SK-N-SH (cell line): ENCODE data around the gene STK38. TPM values are rescaled to one million over a fixed set of nuclear protein-coding genes. Genes with fewer than 3 reads are reported as not detected.

Experiments
- CTCF ChIA-PET: fragments of 300-600, 350-600 bp; formaldehyde crosslinking; extraction: SDS; loops from one replicate; lab custom pipeline; 2021; lab: Yijun Ruan, JAX
- POLR2A ChIA-PET: fragments of 350-600 bp; sonication (Branson Sonifier 250); formaldehyde crosslinking; extraction: SDS; loops from one replicate; lab custom pipeline; 2020; ENCODE audit warnings: antibody characterized with exemption, inconsistent platforms; lab: Yijun Ruan, JAX
- DNase-seq: peaks from one replicate; pipeline ENCODE4 v3.0.0; 2012
- H2AFZ ChIP-seq: fragments of 200-600 bp; sonication (generic); 2 replicates; pipeline ENCODE4 v1.8.1; 2016; ENCODE audit warnings: antibody characterized with exemption, mild to moderate bottlenecking, low read depth
- H3F3A ChIP-seq: fragments of 200-600 bp; sonication (generic); replicated peaks from 2 replicates; pipeline ENCODE3; 2016; ENCODE audit warnings: antibody characterized with exemption, mild to moderate bottlenecking; ENCODE audit not compliant: insufficient read depth
- H3K27ac ChIP-seq, 2 experiments: fragments of 200-500 bp in 1 of 2; fragments of 200-600 bp in 1 of 2; sonication (Bioruptor generic) in 1 of 2; sonication (generic), shearing (Covaris generic) in 1 of 2; 2 replicates each; pipeline versions ENCODE4 v1.5.1 to v1.6.1; 2014 to 2016; ENCODE audit warnings: low read depth in 2 of 2, inconsistent platforms in 1 of 2, low read length in 1 of 2, mild to moderate bottlenecking in 1 of 2, mixed read lengths in 1 of 2
- H3K27me3 ChIP-seq: fragments of 200-600 bp; sonication (generic), shearing (Covaris generic); 2 replicates; pipeline ENCODE4 v1.6.1; 2016; ENCODE audit warnings: mixed run types; ENCODE audit not compliant: insufficient read depth
- H3K36me3 ChIP-seq, 2 experiments: fragments of 200-500 bp in 1 of 2; fragments of 200-600 bp in 1 of 2; sonication (Bioruptor generic) in 1 of 2; sonication (generic) in 1 of 2; replicated peaks in 1 of 2; 2 replicates each; pipeline versions ENCODE3 to v1.5.1; 2014 to 2016; ENCODE audit warnings: low read length in 1 of 2, mild to moderate bottlenecking in 1 of 2; ENCODE audit not compliant: insufficient read depth in 2 of 2, control insufficient read depth in 1 of 2
- H3K4me1 ChIP-seq, 2 experiments: fragments of 200-500 bp in 1 of 2; fragments of 200-600 bp in 1 of 2; sonication (Bioruptor generic) in 1 of 2; sonication (generic), shearing (Covaris generic) in 1 of 2; 2 replicates each; pipeline versions ENCODE4 v1.5.1 to v1.6.1; 2014 to 2016; ENCODE audit warnings: low read depth in 1 of 2, low read length in 1 of 2, mixed run types in 1 of 2; ENCODE audit not compliant: insufficient read depth in 2 of 2, control insufficient read depth in 1 of 2
- H3K4me2 ChIP-seq: fragments of 200-600 bp; sonication (generic), shearing (Covaris generic); 2 replicates; pipeline ENCODE4 v1.6.1; 2017; ENCODE audit warnings: mixed run types
- H3K4me3 ChIP-seq, 2 experiments: fragments of 200-500 bp in 1 of 2; fragments of 200-600 bp in 1 of 2; sonication (Bioruptor generic) in 1 of 2; sonication (generic), shearing (Covaris generic) in 1 of 2; 2 replicates each; pipeline versions ENCODE4 v1.5.1 to v1.8.1; 2014 to 2016; ENCODE audit warnings: low read depth in 2 of 2, inconsistent platforms in 1 of 2, low read length in 1 of 2, mild to moderate bottlenecking in 1 of 2, mixed read lengths in 1 of 2, moderate library complexity in 1 of 2
- H3K79me2 ChIP-seq: fragments of 200-600 bp; sonication (generic); 2 replicates; pipeline ENCODE4 v1.8.1; 2017; ENCODE audit warnings: mild to moderate bottlenecking; ENCODE audit not compliant: insufficient read depth
- H3K9ac ChIP-seq: fragments of 200-600 bp; sonication (generic); 2 replicates; pipeline ENCODE4 v1.6.1; 2017; ENCODE audit warnings: mixed run types
- H3K9me2 ChIP-seq: fragments of 200-600 bp; sonication (generic); 2 replicates; pipeline ENCODE4 v1.6.1; 2017; ENCODE audit warnings: mixed run types
- H3K9me3 ChIP-seq: fragments of 200-600 bp; sonication (generic); 2 replicates; pipeline ENCODE4 v1.6.1; 2017; ENCODE audit warnings: mixed run types, mild to moderate bottlenecking, moderate library complexity
- H4K20me1 ChIP-seq: fragments of 200-600 bp; sonication (generic); 2 replicates; pipeline ENCODE4 v1.6.1; 2017; ENCODE audit warnings: mild to moderate bottlenecking, mixed run types; ENCODE audit not compliant: insufficient read depth
- ELF1 ChIP-seq: IDR thresholded peaks from 2 replicates; pipeline ENCODE4 v1.4.0; 2012
- EZH2phosphoT487 ChIP-seq: fragments of 200-600 bp; sonication (generic); IDR thresholded peaks from 2 replicates; pipeline ENCODE4 v1.6.1; 2017; ENCODE audit warnings: low read depth, mixed run types, mild to moderate bottlenecking, antibody characterized with exemption, moderate library complexity, borderline replicate concordance
- FOSL2 ChIP-seq: IDR thresholded peaks from 2 replicates; pipeline ENCODE4 v1.4.0; 2012; ENCODE audit warnings: low read depth, mild to moderate bottlenecking, moderate library complexity, borderline replicate concordance
- FOXJ3 ChIP-seq: sonication (generic); formaldehyde crosslinking; IDR thresholded peaks from 2 replicates; pipeline ENCODE4 v1.5.1; 2020; ENCODE audit warnings: mild to moderate bottlenecking, missing genetic modification reagents
- FOXM1 ChIP-seq: IDR thresholded peaks from 2 replicates; pipeline ENCODE4 v1.4.0; 2012; ENCODE audit warnings: low read depth, mild to moderate bottlenecking
- GABPA ChIP-seq: IDR thresholded peaks from 2 replicates; pipeline ENCODE4 v1.4.0; 2012; ENCODE audit warnings: low read depth, mild to moderate bottlenecking
- GATA2 ChIP-seq: sonication (generic); formaldehyde crosslinking; IDR thresholded peaks from 2 replicates; pipeline ENCODE4 v1.5.0; 2020; ENCODE audit warnings: mild to moderate bottlenecking, missing genetic modification reagents
- JUND ChIP-seq: IDR thresholded peaks from 2 replicates; pipeline ENCODE4 v1.4.0; 2012
- MEF2A ChIP-seq: IDR thresholded peaks from 2 replicates; pipeline ENCODE4 v1.4.0; 2012; ENCODE audit warnings: low read depth, borderline replicate concordance
- POLR2AphosphoS5 ChIP-seq: IDR thresholded peaks from 2 replicates; pipeline ENCODE4 v1.6.1; 2012; ENCODE audit warnings: low read depth, low read length
- RFX5 ChIP-seq: IDR thresholded peaks from 2 replicates; pipeline ENCODE4 v1.6.1; 2012; ENCODE audit warnings: mild to moderate bottlenecking, improper control_type of control experiment, low read length
- RXRA ChIP-seq: IDR thresholded peaks from 2 replicates; pipeline ENCODE4 v1.4.0; 2012; ENCODE audit warnings: low read depth, mild to moderate bottlenecking, borderline replicate concordance
- WGBS: methylation state at CpG from one replicate; pipeline ENCODE4 v1.1.6; 2017; ENCODE audit warnings: low lambda C conversion rate; 5-methylcytosine and 5-hydroxymethylcytosine counted together
- polyA plus RNA-seq, 3 experiments: library from polyadenylated mRNA; depleted of rRNA; stranded (reverse); fragments of >200 nt; gene quantifications; 2 replicates each; pipeline ENCODE4 v1.2.3, GENCODE V29; 2012
- TF ChIP-seq, protein P1 (sequence below): IDR thresholded peaks from 2 replicates; pipeline ENCODE4; 2012
- TF ChIP-seq, protein P2 (sequence below): IDR thresholded peaks from 2 replicates; pipeline ENCODE4 v1.6.1; 2012; ENCODE audit warnings: mild to moderate bottlenecking, low read depth, low read length, moderate library complexity
- TF ChIP-seq, protein P3 (sequence below): fragments of 150-350 bp; IDR thresholded peaks from 2 replicates; pipeline ENCODE4 v1.6.1; 2016; ENCODE audit warnings: mild to moderate bottlenecking, low read depth, low read length

The STK38 gene
- polyA plus RNA-seq, 1 of the 3 experiments (the other 2 are of a cell fraction) = 10.2 TPM

DNA sequence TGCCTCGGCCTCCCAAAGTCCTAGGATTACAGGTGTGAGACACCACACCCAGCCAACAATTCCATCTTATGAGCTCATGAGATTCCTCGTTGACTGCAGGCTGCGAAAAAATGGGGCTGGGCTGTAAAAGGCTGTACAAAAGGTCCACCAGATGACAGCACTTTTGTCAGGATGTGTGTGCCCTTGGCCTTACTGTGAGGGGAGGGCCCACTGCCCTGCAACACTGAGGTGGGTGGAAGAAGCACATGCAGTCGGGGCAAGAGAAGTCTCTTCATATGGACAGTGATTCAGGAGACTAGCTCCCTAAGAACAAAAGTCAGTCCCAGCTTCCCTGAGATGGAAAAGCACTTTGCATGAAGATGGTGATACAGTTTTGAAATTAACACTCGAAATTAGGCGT, 54.0 kb downstream of the STK38 start:
- no peaks in the 10 kb centered on the region for H4K20me1 ChIP-seq
- no peaks in the 10 kb centered on the region for H3K9me3 ChIP-seq
- peaks cover 44 to 45% of the 10 kb centered on the region in 2 experiments for H3K36me3 ChIP-seq
- no peak overlapping the region for H3K4me2 ChIP-seq
- no peak overlapping the region for H3K27ac ChIP-seq
- no peak overlapping the region for H3K4me3 ChIP-seq
- DNase-seq = no peak
- no peaks in the 10 kb centered on the region for H3K4me1 ChIP-seq
- CTCF ChIA-PET = interaction anchor here (1.0 kb wide), 1 partner anchor 265 kb away, joined by 3 read pairs; no protein-coding TSS in a partner anchor
- TF ChIP-seq GATA2 (CRISPR knock-in tag) = no peak
- TF ChIP-seq ELF1 = no peak
- H3K9ac ChIP-seq = no peak overlapping the region
- POLR2A ChIA-PET = interaction anchor here (0.6 kb wide), 2 partner anchors 19 to 43 kb away, joined by 3 read pairs; no protein-coding TSS in a partner anchor
- WGBS = 94% methylated on average over 6 of the region's 6 CpGs
- peaks cover 4% of the 10 kb centered on the region for H3F3A ChIP-seq
- no peak overlapping the region for H2AFZ ChIP-seq
- no peaks in the 10 kb centered on the region; the same call in 1 of the 2 replicates for H3K79me2 ChIP-seq
- no peaks in the 10 kb centered on the region for H3K27me3 ChIP-seq
- H3K9me2 ChIP-seq = no peaks in the 10 kb centered on the region

DNA sequence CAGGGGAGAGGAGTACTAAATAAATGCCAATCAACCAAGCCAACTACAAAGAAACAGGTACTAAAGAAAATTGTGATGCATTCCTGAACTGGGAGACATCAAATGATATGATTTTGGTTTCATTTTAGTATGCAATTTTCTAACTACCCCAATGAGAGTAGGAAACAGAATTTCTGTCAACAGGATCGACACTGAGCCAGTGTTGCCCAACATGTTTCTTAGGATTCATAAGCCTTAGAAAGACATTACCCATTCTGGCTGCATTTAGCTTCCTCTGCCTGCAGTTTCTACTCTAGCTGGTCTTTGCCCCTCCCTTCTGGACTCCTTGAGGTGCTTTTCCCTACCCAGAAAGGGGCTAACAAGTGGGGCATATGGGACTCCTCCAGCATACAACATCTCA, 54.7 kb downstream of the STK38 start:
- Histone ChIP-seq H3K4me3 (no peak overlapping the region), H3F3A (peaks cover 4% of the 10 kb centered on the region), H3K27ac (no peak overlapping the region), H3K9me2 (no peaks in the 10 kb centered on the region), H4K20me1 (no peaks in the 10 kb centered on the region), H3K4me2 (no peak overlapping the region), H3K36me3 (peaks cover 40 to 48% of the 10 kb centered on the region in 2 experiments), H3K9me3 (no peaks in the 10 kb centered on the region), H3K27me3 (no peaks in the 10 kb centered on the region), H3K4me1 (no peaks in the 10 kb centered on the region; a peak in 1 of 4 replicates), H3K9ac (no peak overlapping the region), H2AFZ (no peak overlapping the region), H3K79me2 (no peaks in the 10 kb centered on the region; the same call in 1 of the 2 replicates)
- DNase-seq = no peak
- ChIA-PET CTCF (no interaction called here), POLR2A (no interaction called here)
- TF ChIP-seq, protein P1, sequence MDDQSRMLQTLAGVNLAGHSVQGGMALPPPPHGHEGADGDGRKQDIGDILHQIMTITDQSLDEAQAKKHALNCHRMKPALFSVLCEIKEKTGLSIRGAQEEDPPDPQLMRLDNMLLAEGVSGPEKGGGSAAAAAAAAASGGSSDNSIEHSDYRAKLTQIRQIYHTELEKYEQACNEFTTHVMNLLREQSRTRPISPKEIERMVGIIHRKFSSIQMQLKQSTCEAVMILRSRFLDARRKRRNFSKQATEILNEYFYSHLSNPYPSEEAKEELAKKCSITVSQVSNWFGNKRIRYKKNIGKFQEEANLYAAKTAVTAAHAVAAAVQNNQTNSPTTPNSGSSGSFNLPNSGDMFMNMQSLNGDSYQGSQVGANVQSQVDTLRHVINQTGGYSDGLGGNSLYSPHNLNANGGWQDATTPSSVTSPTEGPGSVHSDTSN = no peak
- TF ChIP-seq, protein P2, sequence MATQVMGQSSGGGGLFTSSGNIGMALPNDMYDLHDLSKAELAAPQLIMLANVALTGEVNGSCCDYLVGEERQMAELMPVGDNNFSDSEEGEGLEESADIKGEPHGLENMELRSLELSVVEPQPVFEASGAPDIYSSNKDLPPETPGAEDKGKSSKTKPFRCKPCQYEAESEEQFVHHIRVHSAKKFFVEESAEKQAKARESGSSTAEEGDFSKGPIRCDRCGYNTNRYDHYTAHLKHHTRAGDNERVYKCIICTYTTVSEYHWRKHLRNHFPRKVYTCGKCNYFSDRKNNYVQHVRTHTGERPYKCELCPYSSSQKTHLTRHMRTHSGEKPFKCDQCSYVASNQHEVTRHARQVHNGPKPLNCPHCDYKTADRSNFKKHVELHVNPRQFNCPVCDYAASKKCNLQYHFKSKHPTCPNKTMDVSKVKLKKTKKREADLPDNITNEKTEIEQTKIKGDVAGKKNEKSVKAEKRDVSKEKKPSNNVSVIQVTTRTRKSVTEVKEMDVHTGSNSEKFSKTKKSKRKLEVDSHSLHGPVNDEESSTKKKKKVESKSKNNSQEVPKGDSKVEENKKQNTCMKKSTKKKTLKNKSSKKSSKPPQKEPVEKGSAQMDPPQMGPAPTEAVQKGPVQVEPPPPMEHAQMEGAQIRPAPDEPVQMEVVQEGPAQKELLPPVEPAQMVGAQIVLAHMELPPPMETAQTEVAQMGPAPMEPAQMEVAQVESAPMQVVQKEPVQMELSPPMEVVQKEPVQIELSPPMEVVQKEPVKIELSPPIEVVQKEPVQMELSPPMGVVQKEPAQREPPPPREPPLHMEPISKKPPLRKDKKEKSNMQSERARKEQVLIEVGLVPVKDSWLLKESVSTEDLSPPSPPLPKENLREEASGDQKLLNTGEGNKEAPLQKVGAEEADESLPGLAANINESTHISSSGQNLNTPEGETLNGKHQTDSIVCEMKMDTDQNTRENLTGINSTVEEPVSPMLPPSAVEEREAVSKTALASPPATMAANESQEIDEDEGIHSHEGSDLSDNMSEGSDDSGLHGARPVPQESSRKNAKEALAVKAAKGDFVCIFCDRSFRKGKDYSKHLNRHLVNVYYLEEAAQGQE = no peak
- 92% methylated on average over 1 of the region's 1 CpG for WGBS

DNA sequence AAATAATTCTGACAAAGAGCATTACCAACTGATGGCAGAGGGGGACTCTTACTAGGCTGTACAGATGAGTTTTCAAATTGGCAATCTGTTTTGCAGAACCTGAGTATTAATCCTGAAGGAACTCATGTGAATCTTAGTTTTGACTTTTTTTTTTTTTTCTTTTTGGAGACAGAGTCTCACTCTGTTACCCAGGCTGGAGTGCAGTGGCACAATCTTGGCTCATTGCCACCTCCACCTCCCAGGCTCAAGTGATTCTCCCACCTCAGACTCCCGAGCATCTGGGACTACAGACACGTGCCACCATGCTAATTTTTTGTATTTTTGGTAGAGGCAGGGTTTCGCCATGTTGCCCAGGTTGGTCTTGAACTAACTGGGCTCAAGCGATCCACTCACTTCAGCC, 55.2 kb downstream of the STK38 start:
- 95% methylated on average over 4 of the region's 4 CpGs for WGBS
- CTCF ChIA-PET = no interaction called here
- no peak overlapping the region for H3K4me2 ChIP-seq
- H3K9me3 ChIP-seq = no peaks in the 10 kb centered on the region
- no peak overlapping the region for H2AFZ ChIP-seq
- H3K9me2 ChIP-seq = no peaks in the 10 kb centered on the region
- H3K27ac ChIP-seq = no peak overlapping the region
- DNase-seq = no peak
- H3K9ac ChIP-seq = no peak overlapping the region
- H3F3A ChIP-seq = peaks cover 4% of the 10 kb centered on the region
- POLR2A ChIA-PET = no interaction called here
- H3K79me2 ChIP-seq = no peaks in the 10 kb centered on the region; the same call in 1 of the 2 replicates
- no peaks in the 10 kb centered on the region; a peak in 1 of 4 replicates for H3K4me1 ChIP-seq
- peaks cover 39 to 48% of the 10 kb centered on the region in 2 experiments for H3K36me3 ChIP-seq
- H3K4me3 ChIP-seq = no peak overlapping the region
- H4K20me1 ChIP-seq = no peaks in the 10 kb centered on the region
- H3K27me3 ChIP-seq = no peaks in the 10 kb centered on the region
- no peak for TF ChIP-seq EZH2phosphoT487
- TF ChIP-seq FOXJ3 (CRISPR knock-in tag) = no peak
- no peak for TF ChIP-seq GABPA
- no peak for TF ChIP-seq JUND
- no peak for TF ChIP-seq FOXM1
- TF ChIP-seq, protein P3, sequence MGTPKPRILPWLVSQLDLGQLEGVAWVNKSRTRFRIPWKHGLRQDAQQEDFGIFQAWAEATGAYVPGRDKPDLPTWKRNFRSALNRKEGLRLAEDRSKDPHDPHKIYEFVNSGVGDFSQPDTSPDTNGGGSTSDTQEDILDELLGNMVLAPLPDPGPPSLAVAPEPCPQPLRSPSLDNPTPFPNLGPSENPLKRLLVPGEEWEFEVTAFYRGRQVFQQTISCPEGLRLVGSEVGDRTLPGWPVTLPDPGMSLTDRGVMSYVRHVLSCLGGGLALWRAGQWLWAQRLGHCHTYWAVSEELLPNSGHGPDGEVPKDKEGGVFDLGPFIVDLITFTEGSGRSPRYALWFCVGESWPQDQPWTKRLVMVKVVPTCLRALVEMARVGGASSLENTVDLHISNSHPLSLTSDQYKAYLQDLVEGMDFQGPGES = no peak
- TF ChIP-seq MEF2A = no peak
- no peak for TF ChIP-seq POLR2AphosphoS5
- no peak for TF ChIP-seq RFX5
- no peak for TF ChIP-seq RXRA
- TF ChIP-seq FOSL2 = no peak
- TF ChIP-seq, protein P1 = no peak
